Inferior parietal cortex (tissue), 1 donor: ENCODE measurements around the gene NCEH1.
"Not testable (repeated sequence)": the region's sequence is repeated elsewhere in the genome, so short reads cannot be mapped to it uniquely, and the experiment has no call there.

Experiments
- DNase-seq: peaks from one replicate; pipeline ENCODE4 v3.0.0-alpha.2; 2016; ENCODE audit errors: extremely low spot score

The NCEH1 gene

DNA sequence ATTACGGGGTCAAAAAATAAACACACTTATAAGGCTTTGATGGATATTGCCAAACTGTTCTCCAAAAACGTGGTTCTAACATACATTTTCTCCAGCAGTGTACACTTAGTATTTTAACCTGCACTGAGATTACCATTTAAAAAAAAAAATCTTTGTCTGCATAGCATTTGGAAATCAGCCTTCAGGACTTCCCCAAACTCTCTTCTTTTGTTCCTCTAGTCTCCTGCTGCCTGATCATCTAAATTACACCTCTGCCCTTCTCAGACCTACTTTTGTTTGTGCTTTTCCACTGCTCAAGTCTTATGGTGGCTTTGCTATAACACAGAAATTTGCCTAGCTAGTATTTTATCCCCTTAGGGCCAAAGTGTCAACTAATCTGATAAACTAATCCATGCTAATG is 3.8 kb downstream of the NCEH1 start:
- DNase-seq: no peak

DNA sequence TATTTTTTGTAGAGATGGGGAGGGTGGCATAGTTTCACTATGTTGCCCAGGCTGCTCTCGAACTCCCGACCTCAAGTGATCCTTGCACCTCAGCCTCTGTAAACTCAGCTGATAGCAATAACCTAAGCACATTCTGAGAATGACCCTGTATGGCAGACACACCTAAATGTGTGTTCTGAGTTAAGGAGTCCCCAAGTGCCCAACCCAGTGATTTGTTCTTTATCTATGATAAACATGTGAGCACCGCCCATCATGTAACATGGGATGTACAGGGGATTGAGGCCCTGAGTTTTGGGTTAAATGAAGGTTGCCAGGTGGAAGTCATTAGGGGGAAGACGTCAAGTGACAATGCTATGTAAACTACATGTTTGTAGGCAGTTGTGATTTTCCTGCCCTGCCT is 5.7 kb downstream of the NCEH1 start:
- DNase-seq: no peak

DNA sequence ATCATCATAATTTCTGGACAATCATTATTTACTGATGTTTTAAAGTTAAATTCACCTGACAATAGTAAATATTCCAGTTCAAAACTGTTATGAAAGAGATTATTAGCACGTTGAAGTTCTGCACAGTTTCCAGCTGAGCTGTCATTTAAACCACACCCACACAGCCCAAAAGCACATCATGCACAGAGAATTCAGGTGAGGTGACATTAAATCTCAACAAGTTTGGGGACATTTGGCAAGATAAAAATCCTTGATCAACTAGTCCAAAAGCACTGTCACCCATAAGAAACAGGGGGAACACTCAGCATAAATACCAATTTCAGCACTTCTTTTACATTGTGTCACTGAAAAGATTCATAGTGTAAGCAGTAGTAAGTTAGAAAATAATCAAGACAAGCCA is 6.9 kb downstream of the NCEH1 start:
- no peak for DNase-seq

DNA sequence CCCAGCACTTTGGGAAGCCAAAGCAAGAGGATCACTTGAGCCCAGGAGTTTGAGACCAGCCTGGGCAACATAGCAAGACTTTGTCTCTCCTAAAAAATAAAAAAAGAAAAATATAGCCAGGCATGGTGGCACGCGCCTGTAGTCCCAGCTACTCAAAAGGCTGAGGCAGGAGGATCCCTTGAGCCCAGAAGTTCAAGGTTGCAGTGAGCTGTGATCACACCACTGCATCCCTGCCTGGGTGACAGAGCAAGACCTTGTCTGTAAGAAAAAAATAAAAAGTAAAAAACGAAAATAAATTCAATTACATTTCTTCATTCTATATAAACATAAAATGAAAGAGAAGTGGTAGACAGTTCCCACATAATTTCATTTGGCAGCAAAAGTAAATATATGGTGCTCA is 8.1 kb downstream of the NCEH1 start:
- DNase-seq: not testable (repeated sequence)

DNA sequence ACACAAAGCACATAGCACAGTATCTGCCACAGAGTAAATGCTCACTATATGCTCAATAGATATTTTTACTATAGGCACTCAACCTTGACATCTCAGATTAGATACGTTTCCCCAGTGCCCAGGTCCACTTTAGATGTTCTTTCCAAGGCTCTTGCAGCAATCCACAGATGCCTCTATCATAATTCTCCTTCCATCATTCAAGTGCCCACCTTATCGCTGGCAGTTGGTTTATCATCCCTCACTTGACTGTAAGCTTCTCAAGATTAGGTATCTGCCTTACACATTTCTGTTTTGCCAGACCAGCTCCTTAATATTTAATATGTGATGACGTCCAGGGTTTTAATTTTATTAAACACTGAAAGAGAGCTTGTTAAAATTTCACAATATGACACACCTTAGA is 8.6 kb downstream of the NCEH1 start:
- DNase-seq: no peak

DNA sequence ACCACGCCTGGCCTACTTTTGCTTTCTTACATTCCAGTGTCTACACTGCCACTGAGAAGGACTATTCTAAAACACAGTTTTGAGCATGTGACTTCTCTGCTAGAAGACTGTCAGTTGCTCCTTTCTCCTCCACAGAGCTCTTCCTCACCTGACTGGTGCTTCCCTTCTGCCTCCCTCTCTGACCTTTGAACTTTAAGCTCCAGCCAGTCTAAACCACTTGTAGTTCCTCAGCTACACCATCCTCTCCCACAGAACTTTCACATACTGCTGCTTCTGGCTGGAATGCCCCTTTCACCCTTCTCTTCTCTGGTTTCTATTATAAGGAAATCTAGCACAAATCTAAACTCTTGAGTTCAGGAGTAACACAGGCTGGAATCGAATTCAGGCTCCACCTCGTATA is 9.1 kb downstream of the NCEH1 start:
- no peak for DNase-seq

DNA sequence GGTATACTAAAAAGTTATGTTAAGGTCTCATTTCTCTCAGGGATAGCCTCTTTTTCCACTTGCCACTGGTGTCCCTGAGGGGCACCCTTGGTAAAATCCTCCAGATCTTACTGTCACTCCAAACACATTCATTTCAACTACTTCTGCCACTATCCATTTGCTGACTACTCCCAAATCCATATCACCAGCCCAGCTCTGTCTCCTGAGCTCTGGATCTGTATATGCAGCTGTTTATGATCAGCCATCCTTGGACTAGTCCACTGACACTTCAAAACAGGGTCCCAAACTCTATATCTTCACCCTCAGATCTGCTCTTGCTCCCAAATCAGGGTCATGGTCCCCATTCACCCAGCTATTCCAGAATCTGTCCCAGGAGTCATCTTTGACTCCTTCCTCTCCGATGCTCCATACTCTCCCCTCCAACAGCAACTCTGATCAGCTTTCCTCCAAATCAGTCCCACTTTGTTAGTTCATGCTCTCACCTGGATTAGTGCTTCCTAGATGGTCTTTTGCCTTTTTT is 9.9 kb downstream of the NCEH1 start:
- DNase-seq: no peak

DNA sequence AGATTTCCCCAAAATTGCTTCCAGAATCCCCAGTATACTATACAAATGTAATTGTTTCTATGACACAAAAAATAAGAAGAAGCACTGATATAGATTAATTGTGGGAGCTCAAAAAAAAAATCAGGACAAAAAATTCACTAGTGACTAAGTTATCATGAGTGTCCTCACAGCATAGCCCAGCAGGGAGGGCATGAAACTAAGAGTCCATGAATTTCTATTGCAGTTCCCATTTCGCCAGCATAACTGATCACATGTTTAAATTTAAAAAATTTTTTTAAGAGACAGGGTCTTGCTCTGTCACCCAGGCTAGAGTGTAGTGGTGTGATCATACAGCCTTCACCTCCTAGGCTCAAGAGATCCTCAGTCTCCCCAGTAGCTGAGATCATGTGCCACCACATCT is 10.6 kb downstream of the NCEH1 start:
- no peak for DNase-seq

DNA sequence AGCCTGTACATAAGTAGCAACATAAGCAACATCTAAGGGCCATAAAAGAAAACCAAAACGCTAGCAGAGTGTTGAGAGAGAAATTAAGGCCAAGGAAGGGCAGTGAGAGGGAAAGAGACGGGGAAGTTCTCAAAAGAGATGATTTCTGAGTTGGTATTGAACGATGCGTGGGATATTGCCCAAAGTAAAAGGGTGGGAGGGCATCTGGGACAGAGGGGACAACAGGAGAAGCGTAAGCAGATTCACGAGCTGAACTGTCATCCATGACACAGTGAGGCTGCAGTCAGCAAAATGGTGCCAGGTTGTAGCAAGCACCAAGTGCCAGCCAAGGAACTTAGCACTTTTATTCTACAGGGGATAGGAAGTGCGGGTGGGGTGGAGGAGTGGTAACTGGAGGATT is 11.8 kb downstream of the NCEH1 start:
- no peak for DNase-seq

DNA sequence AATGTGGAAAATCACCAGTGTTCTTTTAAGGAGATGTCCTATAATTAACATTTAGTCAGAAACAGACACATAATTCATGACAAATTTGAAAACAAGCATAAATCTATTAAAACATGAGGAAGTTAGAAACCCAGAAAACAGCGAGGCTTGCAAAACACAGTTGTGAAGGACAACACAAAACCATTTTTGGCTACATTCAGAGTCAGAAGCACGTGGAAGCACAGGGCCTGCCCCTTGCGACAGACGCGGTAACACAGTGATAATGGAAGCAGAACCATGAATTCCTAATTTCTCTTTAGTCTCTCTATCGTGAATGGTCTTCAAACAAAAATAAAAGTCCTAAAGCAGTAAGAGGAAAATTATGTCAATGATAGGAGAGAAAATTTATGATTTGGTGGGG is 12.2 kb downstream of the NCEH1 start:
- no peak for DNase-seq

DNA sequence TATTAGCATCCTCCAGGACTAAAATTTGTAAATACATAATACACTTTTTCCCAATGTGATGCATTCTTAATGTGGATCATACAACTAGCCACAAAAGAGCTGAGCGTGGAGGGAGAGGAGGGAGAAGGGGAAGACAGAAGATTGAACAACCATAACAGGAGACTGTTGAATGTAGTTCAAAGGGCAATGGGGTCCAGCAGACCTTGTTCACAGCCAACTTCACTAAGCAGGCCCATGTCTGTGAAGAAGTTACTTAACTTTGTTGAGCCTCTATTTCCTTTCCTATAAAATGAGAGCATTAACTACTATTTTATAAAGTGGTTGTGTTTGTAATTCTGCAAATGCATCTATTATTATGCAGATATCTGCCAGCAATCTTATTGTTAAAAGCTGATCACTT is 13.3 kb downstream of the NCEH1 start:
- DNase-seq: no peak

DNA sequence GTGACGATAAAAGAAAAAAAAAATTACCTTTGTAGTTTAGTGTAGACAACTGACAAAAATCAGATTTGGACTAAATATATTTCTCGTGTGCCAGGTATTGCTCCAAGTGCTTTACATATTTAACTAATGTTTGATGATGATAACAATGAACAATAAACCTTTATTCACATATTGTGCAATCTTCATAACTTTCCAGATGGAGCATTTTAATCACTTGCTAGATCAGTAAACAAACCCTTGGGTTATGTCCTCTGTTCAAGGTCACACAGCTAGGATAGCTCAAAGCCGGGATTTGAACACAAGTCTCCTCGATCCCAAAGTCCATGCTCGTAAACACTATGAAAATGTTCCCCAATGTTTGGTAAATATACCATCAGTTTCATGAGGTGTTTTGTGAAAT is 14.5 kb downstream of the NCEH1 start:
- DNase-seq: no peak

DNA sequence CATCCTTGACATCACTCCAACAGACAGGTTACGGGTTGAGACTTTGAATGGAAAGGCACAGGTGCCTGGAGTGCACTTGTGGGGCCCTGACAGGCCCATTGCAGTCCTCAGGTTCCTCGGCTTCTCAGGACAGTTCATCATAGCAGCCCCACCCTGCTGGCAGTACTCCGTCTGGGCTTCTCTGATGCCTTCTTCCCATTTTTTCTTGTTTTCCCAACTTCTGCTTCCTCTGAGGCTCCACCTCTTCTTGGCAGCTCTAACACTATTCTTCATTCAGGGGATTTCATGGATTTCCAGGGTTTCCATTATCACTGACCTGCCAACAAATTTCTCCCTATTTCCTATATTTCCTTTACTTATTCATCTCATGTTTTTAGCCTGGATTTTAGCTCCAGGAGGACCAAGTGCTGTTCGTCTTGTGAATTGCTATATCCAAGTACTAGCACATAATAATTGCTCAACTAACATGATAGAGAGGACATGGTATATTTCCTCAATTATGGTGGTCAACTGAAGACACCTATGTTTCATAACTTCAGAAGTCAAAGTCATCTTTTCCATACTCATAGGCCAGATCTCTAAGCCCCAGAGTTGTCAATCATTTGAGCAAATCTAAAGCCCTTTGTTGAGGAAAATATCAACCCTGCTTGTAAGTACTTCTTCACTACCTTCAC is 16.2 kb downstream of the NCEH1 start:
- no peak for DNase-seq

DNA sequence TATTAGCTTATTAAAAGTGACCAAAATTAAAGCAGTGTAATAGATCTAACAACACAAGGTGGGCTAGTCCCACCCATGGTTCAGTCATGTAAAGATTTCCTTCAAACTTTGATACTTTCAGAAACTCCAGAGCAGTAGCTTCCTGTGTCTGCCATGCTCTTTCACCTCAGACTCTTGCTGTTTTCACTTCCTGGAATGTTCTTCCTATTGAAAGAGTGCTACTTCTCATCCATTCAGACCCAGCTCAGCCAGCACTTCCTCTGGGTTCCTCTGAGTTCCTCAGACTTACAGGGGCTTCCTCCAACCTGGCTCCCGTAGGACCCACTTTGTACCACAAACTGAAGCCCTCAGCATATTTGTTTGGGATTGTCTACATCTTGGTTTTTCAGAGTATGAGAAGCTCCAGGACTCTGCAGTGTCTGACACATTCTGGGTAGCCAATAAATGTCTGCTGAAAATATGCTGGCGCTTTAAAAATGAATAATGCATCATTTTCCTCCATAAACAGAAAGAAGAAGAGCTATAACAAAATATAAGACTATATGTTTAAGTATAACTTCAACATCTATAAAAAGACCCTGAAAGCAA is 18.0 kb downstream of the NCEH1 start:
- DNase-seq: no peak

DNA sequence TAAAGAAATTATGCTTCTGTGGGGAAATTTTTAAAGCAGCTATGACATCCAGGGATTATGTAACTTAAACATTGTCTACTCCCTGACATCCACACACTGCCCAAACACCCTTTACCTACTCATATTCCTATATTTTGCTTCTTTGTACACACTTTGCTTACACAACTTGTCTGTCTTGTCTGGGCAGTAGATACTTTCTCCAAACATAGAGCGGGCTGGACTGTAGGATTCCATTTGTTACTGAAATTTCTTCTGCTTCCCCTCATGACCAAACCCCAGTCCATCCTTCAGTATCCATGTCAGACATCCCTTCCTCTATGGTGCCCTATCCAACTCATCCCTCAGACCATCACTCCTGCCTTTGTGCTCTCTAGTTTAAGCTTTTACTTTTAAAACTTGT is 19.9 kb downstream of the NCEH1 start:
- DNase-seq: no peak

DNA sequence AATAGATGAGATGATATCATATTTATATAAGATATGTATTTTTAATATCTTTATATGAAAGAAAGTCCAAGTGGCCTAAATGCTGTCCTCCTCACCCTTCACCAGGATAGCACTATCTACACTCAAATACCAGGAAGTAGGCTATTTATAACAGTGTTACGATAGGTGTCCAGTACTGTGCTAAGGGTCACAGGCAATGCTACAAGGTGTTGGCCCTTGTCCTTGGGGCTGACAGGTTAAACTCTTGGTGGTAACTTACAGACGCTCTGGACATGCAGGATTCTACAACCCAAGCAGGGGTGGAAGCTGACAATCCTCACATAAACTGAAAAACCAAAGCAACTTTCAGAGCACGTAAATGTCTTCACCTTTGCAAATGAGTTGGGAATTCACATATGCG is 22.3 kb downstream of the NCEH1 start:
- DNase-seq: no peak

DNA sequence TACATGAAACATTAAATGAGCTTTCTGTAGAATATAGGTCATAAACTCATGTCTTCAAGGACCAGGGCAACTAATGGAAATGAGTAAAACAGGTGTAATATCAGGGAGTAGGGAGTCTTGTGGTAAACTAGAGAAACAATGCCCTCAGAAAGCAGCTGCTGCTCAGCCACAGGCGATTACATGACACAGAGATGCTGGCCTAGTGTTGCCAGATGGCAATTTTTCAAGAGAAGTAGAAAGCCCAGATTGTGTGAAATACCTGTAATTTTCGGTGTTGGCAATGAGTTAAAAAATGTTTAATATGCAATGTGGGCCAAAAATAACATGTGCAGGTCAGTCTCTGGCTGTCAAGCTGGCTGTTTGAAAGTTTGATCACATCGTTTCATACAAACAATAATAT is 23.4 kb downstream of the NCEH1 start:
- DNase-seq: no peak

DNA sequence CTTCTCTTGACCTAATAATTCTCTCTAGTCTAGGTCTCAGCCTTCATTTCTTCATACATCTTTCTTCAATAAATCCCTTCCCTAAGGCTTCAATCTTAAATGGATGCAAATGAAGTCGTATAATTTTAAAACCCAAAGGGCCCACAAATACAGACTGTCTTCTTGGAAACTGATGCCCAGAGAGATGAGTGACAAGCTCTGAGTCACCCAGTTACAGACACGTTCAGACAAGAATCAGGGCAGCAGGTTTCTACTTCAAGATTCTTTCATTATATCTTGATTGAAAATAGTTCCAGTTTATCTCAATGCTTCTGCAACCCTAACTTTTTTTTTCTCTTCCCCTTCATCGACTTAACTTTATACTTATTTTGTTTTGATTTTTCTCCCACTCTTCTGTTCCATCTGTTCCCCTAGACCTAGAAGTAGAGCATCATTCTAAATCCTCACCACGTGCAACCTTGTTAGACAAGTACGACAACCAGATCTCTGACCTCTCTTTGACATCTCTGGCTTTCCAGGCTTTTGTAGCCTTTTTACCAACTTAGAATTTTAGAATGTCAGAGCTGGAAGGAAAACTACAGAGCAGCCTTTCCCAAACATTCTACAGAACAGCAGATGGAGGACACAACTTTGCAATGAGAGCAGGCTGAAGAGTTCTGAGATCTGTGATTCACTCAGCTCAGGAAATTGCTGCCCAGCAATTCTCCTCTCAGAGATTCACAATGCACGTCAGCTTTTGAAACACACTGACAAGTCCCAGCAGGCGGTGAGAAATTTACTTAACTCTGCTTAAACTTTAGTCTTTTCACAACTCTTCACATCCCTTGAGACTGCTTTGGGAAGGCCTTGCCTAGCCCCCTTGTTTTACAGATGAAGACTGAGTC is 25.3 kb downstream of the NCEH1 start:
- DNase-seq: no peak

DNA sequence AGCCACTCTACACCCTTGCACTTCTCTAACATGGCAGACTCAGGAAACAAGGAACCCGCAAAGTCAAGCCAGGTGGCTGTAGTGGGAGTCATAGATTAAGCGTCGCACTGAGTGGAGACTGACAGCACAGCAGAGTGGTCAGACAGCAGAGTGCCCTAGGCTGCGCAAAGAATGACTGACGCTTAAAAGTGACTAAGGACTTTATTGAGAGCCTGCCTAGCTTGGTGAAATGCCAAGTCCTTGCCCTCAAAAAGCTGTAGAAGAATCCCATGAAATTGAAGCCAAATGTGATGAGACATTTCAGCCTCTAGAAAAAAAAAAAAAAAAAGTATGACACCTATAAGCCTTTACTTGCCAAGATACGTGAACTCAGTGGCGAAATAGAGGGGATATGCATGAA is 30.2 kb downstream of the NCEH1 start:
- DNase-seq: no peak

DNA sequence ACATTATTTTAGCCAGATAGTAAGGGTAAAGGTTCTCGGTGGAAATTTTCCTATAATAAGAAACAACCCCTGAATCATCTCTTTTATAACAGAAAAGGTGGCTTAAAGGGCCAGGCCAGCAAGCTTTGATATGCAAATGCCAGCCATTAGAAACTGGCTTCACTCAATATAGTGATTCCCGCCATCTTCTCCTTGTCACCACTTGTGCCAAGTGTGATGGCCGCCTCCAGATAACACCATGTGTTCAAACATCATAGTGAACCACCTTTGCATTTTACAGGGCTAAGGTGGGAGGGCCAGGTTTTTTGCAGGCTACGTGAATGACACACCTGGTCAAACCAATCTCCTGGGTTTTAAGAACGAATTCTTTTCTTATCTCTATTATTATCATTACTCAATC is 31.3 kb downstream of the NCEH1 start:
- DNase-seq: no peak

DNA sequence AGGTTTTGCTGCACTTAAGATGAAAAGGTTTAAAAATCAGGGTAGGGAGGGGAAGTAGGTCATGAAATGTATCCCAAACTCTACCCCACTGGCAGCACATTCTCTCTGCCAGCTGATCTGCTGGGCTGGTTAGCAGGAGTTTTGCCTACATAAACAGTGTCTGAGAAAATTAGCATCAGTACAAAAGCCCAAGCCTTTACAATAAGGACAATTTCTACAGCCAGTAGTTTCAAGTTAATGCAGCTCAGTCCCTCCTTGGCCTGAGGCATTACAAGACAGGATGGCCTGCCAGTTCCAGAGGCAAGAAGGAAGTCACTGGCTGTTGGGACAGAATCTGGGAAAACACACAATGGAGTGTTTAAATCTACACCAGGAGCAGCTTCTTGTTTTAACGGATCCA is 32.8 kb downstream of the NCEH1 start:
- no peak for DNase-seq

DNA sequence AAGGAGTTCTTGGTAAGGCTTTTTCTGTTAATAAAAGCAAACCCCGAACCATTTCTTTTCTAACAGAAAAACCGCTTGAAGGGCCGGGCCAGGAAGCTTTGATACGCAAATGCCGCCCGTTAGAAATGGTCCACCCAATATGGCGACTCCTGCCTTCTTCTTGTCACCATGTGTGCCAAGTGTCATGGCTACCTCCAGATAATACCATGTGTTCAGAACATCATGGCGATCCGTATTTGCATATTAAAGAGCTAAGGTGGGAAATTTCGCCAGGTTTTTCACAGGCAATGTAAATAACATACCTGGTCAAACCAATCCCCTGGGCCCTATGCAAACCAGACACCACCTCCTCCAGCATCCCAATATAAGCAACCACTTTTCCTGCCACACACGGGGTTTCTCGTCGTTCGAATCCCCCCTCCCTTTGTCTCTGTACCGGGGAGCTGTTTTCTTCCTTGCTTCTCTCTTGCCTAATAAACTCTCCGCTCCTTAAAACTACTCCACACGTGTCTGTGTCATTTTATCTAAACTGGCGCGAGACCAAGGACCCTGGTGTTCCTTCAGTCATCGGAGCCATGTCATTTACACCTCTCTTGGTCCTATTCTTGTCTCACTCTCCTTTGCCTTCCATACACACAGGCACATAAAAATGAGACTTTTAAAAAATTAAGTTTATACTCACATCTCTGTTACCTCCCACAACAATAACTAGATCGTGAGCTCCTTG is 34.5 kb downstream of the NCEH1 start:
- no peak for DNase-seq
